Measurements from ENCODE around the gene SH3RF1.

DNA sequence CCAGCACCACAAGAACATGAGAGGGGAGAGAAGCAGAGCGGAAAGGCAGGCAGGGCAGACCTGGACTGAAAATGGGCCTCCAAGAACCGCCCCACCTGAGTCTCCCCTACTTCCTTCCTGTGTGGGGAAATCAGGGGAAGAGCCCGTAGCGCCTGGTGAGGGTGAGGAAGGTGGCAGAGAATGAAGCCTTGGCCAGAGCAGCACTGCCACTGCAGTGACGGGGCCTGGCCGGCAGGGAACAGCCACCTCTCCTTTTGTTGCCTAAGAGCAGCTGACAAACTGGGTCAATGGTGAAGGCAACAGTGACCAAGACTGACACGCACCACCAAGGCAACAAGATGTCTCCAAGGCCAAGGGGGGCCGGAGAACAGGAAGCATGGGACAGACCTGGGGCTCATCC lies 202.3 kb downstream of the SH3RF1 start:
- TF ChIP-seq, protein P1, sequence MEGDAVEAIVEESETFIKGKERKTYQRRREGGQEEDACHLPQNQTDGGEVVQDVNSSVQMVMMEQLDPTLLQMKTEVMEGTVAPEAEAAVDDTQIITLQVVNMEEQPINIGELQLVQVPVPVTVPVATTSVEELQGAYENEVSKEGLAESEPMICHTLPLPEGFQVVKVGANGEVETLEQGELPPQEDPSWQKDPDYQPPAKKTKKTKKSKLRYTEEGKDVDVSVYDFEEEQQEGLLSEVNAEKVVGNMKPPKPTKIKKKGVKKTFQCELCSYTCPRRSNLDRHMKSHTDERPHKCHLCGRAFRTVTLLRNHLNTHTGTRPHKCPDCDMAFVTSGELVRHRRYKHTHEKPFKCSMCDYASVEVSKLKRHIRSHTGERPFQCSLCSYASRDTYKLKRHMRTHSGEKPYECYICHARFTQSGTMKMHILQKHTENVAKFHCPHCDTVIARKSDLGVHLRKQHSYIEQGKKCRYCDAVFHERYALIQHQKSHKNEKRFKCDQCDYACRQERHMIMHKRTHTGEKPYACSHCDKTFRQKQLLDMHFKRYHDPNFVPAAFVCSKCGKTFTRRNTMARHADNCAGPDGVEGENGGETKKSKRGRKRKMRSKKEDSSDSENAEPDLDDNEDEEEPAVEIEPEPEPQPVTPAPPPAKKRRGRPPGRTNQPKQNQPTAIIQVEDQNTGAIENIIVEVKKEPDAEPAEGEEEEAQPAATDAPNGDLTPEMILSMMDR (IDR thresholded peaks at IDR 0.05) = no peak
- TF ChIP-seq TCF7L2 (IDR thresholded peaks at IDR 0.05; ENCODE audit: low read depth, low read length) = no peak
- no peak for TF ChIP-seq POLR2AphosphoS5 (IDR thresholded peaks at IDR 0.05; ENCODE audit: low read depth, low read length)
